OCI-LY1 (cell line): ENCODE data around the gene SLC35F5.
"Not testable (repeated sequence)": the region's sequence is repeated elsewhere in the genome, so short reads cannot be mapped to it uniquely, and the experiment has no call there.

ENCODE experiments used
- H2AFZ ChIP-seq: fragments of 200-600 bp; sonication (generic), shearing (Covaris generic); 2 replicates; pipeline ENCODE4 v1.6.0; 2014; ENCODE audit warnings: antibody characterized with exemption, mild to moderate bottlenecking, low read length
- H3F3A ChIP-seq: fragments of 200-600 bp; sonication (generic), shearing (Covaris generic); 2 replicates; pipeline ENCODE4 v1.6.0; 2014; ENCODE audit warnings: mild to moderate bottlenecking, antibody characterized with exemption, low read length, moderate library complexity; ENCODE audit not compliant: insufficient read depth
- H3K27ac ChIP-seq: fragments of 200-600 bp; sonication (generic); 2 replicates; pipeline ENCODE4 v1.5.1; 2014; ENCODE audit warnings: low read length, mixed run types, mild to moderate bottlenecking, low read depth; ENCODE audit not compliant: poor library complexity, severe bottlenecking
- H3K27me3 ChIP-seq: fragments of 200-600 bp; sonication (generic); 2 replicates; pipeline ENCODE4 v1.6.0; 2014; ENCODE audit warnings: antibody characterized with exemption, mild to moderate bottlenecking, low read length, moderate library complexity; ENCODE audit not compliant: insufficient read depth
- H3K36me3 ChIP-seq: fragments of 200-600 bp; sonication (generic); 2 replicates; pipeline ENCODE4 v1.6.1; 2014; ENCODE audit warnings: mild to moderate bottlenecking, antibody characterized with exemption, low read length, moderate library complexity, mixed read lengths; ENCODE audit not compliant: insufficient read depth
- H3K4me1 ChIP-seq: fragments of 200-600 bp; sonication (generic); 2 replicates; pipeline ENCODE4 v1.5.1; 2014; ENCODE audit warnings: mild to moderate bottlenecking, low read length, moderate library complexity; ENCODE audit not compliant: insufficient read depth, severe bottlenecking
- H3K4me2 ChIP-seq: fragments of 200-600 bp; sonication (generic), shearing (Covaris generic); 2 replicates; pipeline ENCODE4 v1.6.1; 2014; ENCODE audit warnings: low read length
- H3K4me3 ChIP-seq: fragments of 200-600 bp; sonication (generic); 2 replicates; pipeline ENCODE4 v1.5.1; 2014; ENCODE audit warnings: low read length, low read depth, mild to moderate bottlenecking, mixed read lengths; ENCODE audit not compliant: poor library complexity, severe bottlenecking
- H3K79me2 ChIP-seq: fragments of 200-600 bp; shearing (Covaris generic); 2 replicates; pipeline ENCODE4 v1.6.1; 2016; ENCODE audit warnings: mixed run types, low read length, mixed read lengths; ENCODE audit not compliant: insufficient read depth
- H3K9ac ChIP-seq: fragments of 200-600 bp; sonication (generic), shearing (Covaris generic); 2 replicates; pipeline ENCODE4 v1.6.1; 2014; ENCODE audit warnings: mild to moderate bottlenecking, low read length, mixed read lengths
- H3K9me2 ChIP-seq: fragments of 200-600 bp; sonication (generic), shearing (Covaris generic); 2 replicates; pipeline ENCODE4 v1.6.1; 2014; ENCODE audit warnings: low read depth, mild to moderate bottlenecking, low read length, mixed read lengths
- H3K9me3 ChIP-seq: fragments of 200-600 bp; shearing (Covaris generic); 2 replicates; pipeline ENCODE4 v1.6.1; 2014; ENCODE audit warnings: low read length, mixed read lengths
- H4K20me1 ChIP-seq: fragments of 200-600 bp; sonication (generic), shearing (Covaris generic); 2 replicates; pipeline ENCODE4 v1.6.0; 2016; ENCODE audit warnings: mild to moderate bottlenecking, low read length; ENCODE audit not compliant: insufficient read depth
- EZH2 ChIP-seq: fragments of 200-600 bp; sonication (generic), shearing (Covaris generic); IDR thresholded peaks from 2 replicates; pipeline ENCODE4 v1.8.0; 2017; ENCODE audit warnings: borderline replicate concordance, mixed run types, mild to moderate bottlenecking, antibody characterized with exemption, low read length, moderate library complexity, mixed read lengths
- TF ChIP-seq, protein P1 (sequence below): fragments of 200-600 bp; sonication (generic), shearing (Covaris generic); IDR thresholded peaks from 2 replicates; pipeline ENCODE4 v1.5.1; 2017; ENCODE audit warnings: mild to moderate bottlenecking, antibody characterized with exemption, low read length, moderate library complexity, mixed read lengths

Gene SLC35F5

GRCh38 chr2:113697516-113697915 lies 58.9 kb downstream of the SLC35F5 start:
- no peaks in the 10 kb centered on the region for H3F3A ChIP-seq
- no peak overlapping the region for H3K4me3 ChIP-seq
- no peak overlapping the region for H3K9ac ChIP-seq
- H3K36me3 ChIP-seq: no peaks in the 10 kb centered on the region
- H3K27me3 ChIP-seq: no peaks in the 10 kb centered on the region
- no peaks in the 10 kb centered on the region for H3K9me2 ChIP-seq
- H3K79me2 ChIP-seq: no peaks in the 10 kb centered on the region
- H3K4me1 ChIP-seq: peaks cover 15% of the 10 kb centered on the region
- no peak overlapping the region for H2AFZ ChIP-seq
- TF ChIP-seq, protein P1, sequence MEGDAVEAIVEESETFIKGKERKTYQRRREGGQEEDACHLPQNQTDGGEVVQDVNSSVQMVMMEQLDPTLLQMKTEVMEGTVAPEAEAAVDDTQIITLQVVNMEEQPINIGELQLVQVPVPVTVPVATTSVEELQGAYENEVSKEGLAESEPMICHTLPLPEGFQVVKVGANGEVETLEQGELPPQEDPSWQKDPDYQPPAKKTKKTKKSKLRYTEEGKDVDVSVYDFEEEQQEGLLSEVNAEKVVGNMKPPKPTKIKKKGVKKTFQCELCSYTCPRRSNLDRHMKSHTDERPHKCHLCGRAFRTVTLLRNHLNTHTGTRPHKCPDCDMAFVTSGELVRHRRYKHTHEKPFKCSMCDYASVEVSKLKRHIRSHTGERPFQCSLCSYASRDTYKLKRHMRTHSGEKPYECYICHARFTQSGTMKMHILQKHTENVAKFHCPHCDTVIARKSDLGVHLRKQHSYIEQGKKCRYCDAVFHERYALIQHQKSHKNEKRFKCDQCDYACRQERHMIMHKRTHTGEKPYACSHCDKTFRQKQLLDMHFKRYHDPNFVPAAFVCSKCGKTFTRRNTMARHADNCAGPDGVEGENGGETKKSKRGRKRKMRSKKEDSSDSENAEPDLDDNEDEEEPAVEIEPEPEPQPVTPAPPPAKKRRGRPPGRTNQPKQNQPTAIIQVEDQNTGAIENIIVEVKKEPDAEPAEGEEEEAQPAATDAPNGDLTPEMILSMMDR: no peak
- no peak for TF ChIP-seq EZH2
- H3K27ac ChIP-seq: no peak overlapping the region
- no peaks in the 10 kb centered on the region for H4K20me1 ChIP-seq
- H3K4me2 ChIP-seq: no peak overlapping the region
- no peaks in the 10 kb centered on the region for H3K9me3 ChIP-seq

GRCh38 chr2:113694438-113694837 lies 62.0 kb downstream of the SLC35F5 start:
- no peaks in the 10 kb centered on the region for H3F3A ChIP-seq
- peaks cover 1% of the 10 kb centered on the region for H3K4me1 ChIP-seq
- no peak overlapping the region for H3K27ac ChIP-seq

GRCh38 chr2:113692698-113693428 lies 63.6 kb downstream of the SLC35F5 start:
- Histone ChIP-seq H2AFZ (no peak overlapping the region), H3K9me2 (no peaks in the 10 kb centered on the region), H3K27ac (no peak overlapping the region), H3K36me3 (no peaks in the 10 kb centered on the region), H3F3A (no peaks in the 10 kb centered on the region), H3K9ac (no peak overlapping the region), H3K27me3 (no peaks in the 10 kb centered on the region), H3K4me3 (no peak overlapping the region), H4K20me1 (no peaks in the 10 kb centered on the region), H3K4me1 (no peaks in the 10 kb centered on the region), H3K79me2 (no peaks in the 10 kb centered on the region), H3K4me2 (no peak overlapping the region), H3K9me3 (no peaks in the 10 kb centered on the region)
- no peak for TF ChIP-seq EZH2
- TF ChIP-seq, protein P1: no peak

More at GRCh38 chr2:113694438-113694837, 62.0 kb downstream of the SLC35F5 start:
- Histone ChIP-seq H3K9me2 (no peaks in the 10 kb centered on the region), H2AFZ (no peak overlapping the region), H4K20me1 (no peaks in the 10 kb centered on the region), H3K79me2 (no peaks in the 10 kb centered on the region), H3K4me2 (no peak overlapping the region), H3K36me3 (no peaks in the 10 kb centered on the region), H3K9ac (no peak overlapping the region), H3K27me3 (no peaks in the 10 kb centered on the region), H3K9me3 (no peaks in the 10 kb centered on the region), H3K4me3 (no peak overlapping the region)
- TF ChIP-seq, protein P1: no peak
- no peak for TF ChIP-seq EZH2

- H3K4me1 ChIP-seq, H3F3A ChIP-seq, H3K79me2 ChIP-seq, H3K36me3 ChIP-seq, H2AFZ ChIP-seq, H3K4me2 ChIP-seq, H3K9ac ChIP-seq, H3K9me3 ChIP-seq, H3K27ac ChIP-seq, H3K27me3 ChIP-seq, H4K20me1 ChIP-seq, H3K9me2 ChIP-seq, H3K4me3 ChIP-seq: not testable (repeated sequence)
Observed at GRCh38 chr2:113690871-113691270, 65.6 kb downstream of the SLC35F5 start.
